H1 (cell line): ENCODE measurements around the gene PRKN. TPM values are rescaled to one million over a fixed set of nuclear protein-coding genes. Genes with fewer than 3 reads are reported as not detected.

Experiments
- BACH1 ChIP-seq: IDR thresholded peaks from 2 replicates; pipeline ENCODE4 v1.6.1; 2012; ENCODE audit warnings: low read length, improper control_type of control experiment
- CBX5 ChIP-seq: fragments of 300-800, 300-1000 bp; sonication (generic); IDR thresholded peaks from 2 replicates; pipeline ENCODE4 v1.7.1; 2016; ENCODE audit warnings: antibody characterized with exemption, low read length, low read depth
- CBX8 ChIP-seq: fragments of 300-800, 300-1000 bp; sonication (generic); IDR thresholded peaks from 2 replicates; pipeline ENCODE4 v1.7.1; 2016; ENCODE audit warnings: low read depth, low read length, borderline replicate concordance
- CHD7 ChIP-seq: fragments of 300-600 bp; sonication (generic); IDR thresholded peaks from 2 replicates; pipeline ENCODE4 v1.7.1; 2012; ENCODE audit warnings: low read length, moderate library complexity, mild to moderate bottlenecking, inconsistent platforms; ENCODE audit not compliant: insufficient replicate concordance
- JUN ChIP-seq: IDR thresholded peaks from 2 replicates; pipeline ENCODE4 v1.6.1; 2011; ENCODE audit warnings: low read depth, mild to moderate bottlenecking, improper control_type of control experiment, low read length
- RNF2 ChIP-seq: fragments of 200-900, 300-1000 bp; sonication (generic); IDR thresholded peaks from 2 replicates; pipeline ENCODE4 v1.7.1; 2016; ENCODE audit warnings: borderline replicate concordance, low read depth, mild to moderate bottlenecking, antibody characterized with exemption, low read length; ENCODE audit not compliant: poor library complexity, severe bottlenecking; ENCODE audit errors: missing control alignments
- SIX5 ChIP-seq: IDR thresholded peaks from 2 replicates; pipeline ENCODE4 v1.6.1; 2011; ENCODE audit warnings: mild to moderate bottlenecking, low read depth, low read length
- SRF ChIP-seq: IDR thresholded peaks from 2 replicates; pipeline ENCODE4 v1.6.1; 2011; ENCODE audit warnings: mild to moderate bottlenecking, low read depth, low read length, moderate library complexity
- TAF7 ChIP-seq: optimal IDR thresholded peaks from 2 replicates; pipeline ENCODE3; 2011; ENCODE audit warnings: low read depth, mild to moderate bottlenecking, inconsistent platforms, low read length, moderate library complexity, borderline replicate concordance
- TCF12 ChIP-seq: IDR thresholded peaks from 2 replicates; pipeline ENCODE4 v1.6.1; 2011; ENCODE audit warnings: low read depth, mild to moderate bottlenecking, low read length
- USF2 ChIP-seq: IDR thresholded peaks from 2 replicates; pipeline ENCODE4 v1.6.1; 2011; ENCODE audit warnings: low read length, improper control_type of control experiment
- polyA plus RNA-seq, 7 experiments: library from polyadenylated mRNA; depleted of rRNA in 3 of 7; stranded (reverse) in 5 of 7; unstranded in 2 of 7; fragments of >200 nt in 5 of 7; fragments of 200-250 nt in 2 of 7; gene quantifications; 1 replicate in 5 of 7; 2 replicates in 1 of 7; 4 replicates in 1 of 7; pipeline versions ENCODE4 v1.2.1 to v1.2.3, GENCODE V29; 2011 to 2013; ENCODE audit warnings: missing spikeins in 2 of 7, mixed read lengths in 2 of 7
- total RNA-seq: library from RNA; stranded (reverse); fragmentation: NEBNext Ultra II Directional; extraction: Animal tissue kit (Norgen Biotek cat#: 25700); gene quantifications from 2 replicates; pipeline ENCODE4 v1.2.1, GENCODE V29; 2021

Gene PRKN
- total and polyA plus RNA-seq, 2 of the 8 experiments (the other 6 are each of a cell fraction or from before 2014, with no cell fraction given) = 0.13 to 0.29 TPM

GRCh38 chr6:161377116-161377515, 1350.5 kb downstream of the PRKN start (continued):
- no peak for TF ChIP-seq CHD7
- TF ChIP-seq TCF12 = no peak
- no peak for TF ChIP-seq SIX5
- TF ChIP-seq USF2 = no peak
- no peak for TF ChIP-seq RNF2
- TF ChIP-seq CBX8 = no peak
- no peak for TF ChIP-seq BACH1
- no peak for TF ChIP-seq SRF
- no peak for TF ChIP-seq CBX5
- TF ChIP-seq TAF7 = no peak
- no peak for TF ChIP-seq JUN
- TF ChIP-seq, all 59 proteins: peak for 0
